GM23338 (cell line): Measurements from ENCODE around the gene C12orf43. TPM values are rescaled to one million over a fixed set of nuclear protein-coding genes. Genes with fewer than 3 reads are reported as not detected.

ENCODE experiments used
- ATAC-seq: fragments of 200-7000 bp; cut with Tn5 transposase; 3 replicates; pipeline ENCODE4 v1.9.1; 2020
- DNase-seq: peaks from one replicate; pipeline ENCODE4 v3.0.0-alpha.2; 2015; ENCODE audit warnings: low spot score
- H2AFZ ChIP-seq: fragments of 200-600 bp; sonication (generic); 2 replicates; pipeline ENCODE4 v1.8.0; 2016; ENCODE audit warnings: antibody characterized with exemption, mild to moderate bottlenecking, moderate library complexity
- H3F3A ChIP-seq: fragments of 200-600 bp; sonication (generic); replicated peaks from 2 replicates; pipeline ENCODE4 v1.8.0; 2017; ENCODE audit warnings: antibody characterized with exemption, mixed run types, low read depth
- H3K27ac ChIP-seq: fragments of 200-600 bp; sonication (generic); 2 replicates; pipeline ENCODE4 v1.6.1; 2016; ENCODE audit warnings: low read depth
- H3K27me3 ChIP-seq: fragments of 200-600 bp; sonication (generic); 2 replicates; pipeline ENCODE4 v1.8.0; 2016; ENCODE audit warnings: mild to moderate bottlenecking, mixed run types, moderate library complexity; ENCODE audit not compliant: insufficient read depth
- H3K36me3 ChIP-seq: fragments of 200-600 bp; sonication (generic); 2 replicates; pipeline ENCODE4 v1.8.0; 2016; ENCODE audit warnings: mild to moderate bottlenecking; ENCODE audit not compliant: insufficient read depth
- H3K4me1 ChIP-seq: fragments of 200-600 bp; sonication (generic); 2 replicates; pipeline ENCODE4 v1.8.0; 2016; ENCODE audit warnings: mild to moderate bottlenecking, moderate library complexity; ENCODE audit not compliant: insufficient read depth
- H3K4me2 ChIP-seq: fragments of 200-600 bp; sonication (generic); 2 replicates; pipeline ENCODE4 v1.7.1; 2017; ENCODE audit warnings: mixed run types
- H3K4me3 ChIP-seq: fragments of 200-600 bp; sonication (generic); 2 replicates; pipeline ENCODE4 v1.6.1; 2016; ENCODE audit warnings: mixed run types
- H3K79me2 ChIP-seq: fragments of 200-600 bp; sonication (generic); replicated peaks from 2 replicates; pipeline ENCODE4 v1.8.0; 2017; ENCODE audit warnings: mild to moderate bottlenecking; ENCODE audit not compliant: insufficient read depth
- H3K9me2 ChIP-seq: fragments of 200-600 bp; sonication (generic); 2 replicates; pipeline ENCODE4 v1.8.0; 2017; ENCODE audit not compliant: insufficient read depth
- H4K20me1 ChIP-seq: fragments of 200-600 bp; sonication (generic); replicated peaks from 2 replicates; pipeline ENCODE4 v1.8.0; 2017; ENCODE audit warnings: mild to moderate bottlenecking; ENCODE audit not compliant: insufficient read depth
- H3K27ac Mint-ChIP-seq: 2 replicates; pipeline ENCODE4 v1.8.0; 2020; ENCODE audit warnings: inconsistent platforms, mild to moderate bottlenecking, moderate library complexity, mixed read lengths
- H3K27me3 Mint-ChIP-seq: 3 replicates; pipeline ENCODE4 v1.8.0; 2022; ENCODE audit warnings: low read depth, mild to moderate bottlenecking, moderate library complexity, mixed read lengths, inconsistent platforms; ENCODE audit not compliant: insufficient read depth, poor library complexity
- H3K36me3 Mint-ChIP-seq: 3 replicates; pipeline ENCODE4 v1.8.0; 2021; ENCODE audit warnings: low read depth, mild to moderate bottlenecking, inconsistent platforms, moderate library complexity, mixed read lengths
- H3K4me1 Mint-ChIP-seq: 3 replicates; pipeline ENCODE4 v1.8.0; 2020; ENCODE audit warnings: mild to moderate bottlenecking, inconsistent platforms, mixed read lengths
- H3K4me3 Mint-ChIP-seq: 3 replicates; pipeline ENCODE4 v1.8.0; 2021; ENCODE audit warnings: moderate library complexity, mild to moderate bottlenecking, inconsistent platforms, mixed read lengths
- H3K9me3 Mint-ChIP-seq: 3 replicates; pipeline ENCODE4 v1.8.0; 2020; ENCODE audit warnings: moderate library complexity, mild to moderate bottlenecking, inconsistent platforms, mixed read lengths
- EZH2 ChIP-seq: fragments of 200-600 bp; sonication (generic); IDR thresholded peaks from one replicate; pipeline ENCODE4 v1.8.0; 2017; ENCODE audit warnings: antibody characterized with exemption, mild to moderate bottlenecking, low read depth; ENCODE audit not compliant: unreplicated experiment
- JUNB ChIP-seq: IDR thresholded peaks from one replicate; pipeline ENCODE4 v1.6.1; 2016; ENCODE audit warnings: antibody characterized with exemption; ENCODE audit not compliant: unreplicated experiment
- STAT1 ChIP-seq: IDR thresholded peaks from one replicate; pipeline ENCODE4 v1.6.1; 2016; ENCODE audit warnings: antibody characterized with exemption; ENCODE audit not compliant: unreplicated experiment
- ZNF331 ChIP-seq: fragments of 250-450 bp; sonication (Bioruptor Pico); IDR thresholded peaks from 2 replicates; pipeline ENCODE4 v1.5.0; 2020; ENCODE audit warnings: low read depth, mild to moderate bottlenecking, moderate library complexity
- polyA plus RNA-seq: library from polyadenylated mRNA; unstranded; fragments of >200 nt; fragmentation: Nextera tagmentation; extraction: Ambion mirVana; gene quantifications from 2 replicates; pipeline ENCODE4 v1.2.1, GENCODE V29; 2016
- total RNA-seq: library from RNA; depleted of rRNA; stranded (reverse); fragments of >200 nt; shearing (Covaris generic); gene quantifications from 2 replicates; pipeline ENCODE4 v1.2.3, GENCODE V29; 2014
- TF ChIP-seq, protein P1 (sequence below): IDR thresholded peaks from one replicate; pipeline ENCODE4 v1.6.1; 2018; ENCODE audit warnings: antibody characterized with exemption; ENCODE audit not compliant: unreplicated experiment
- TF ChIP-seq, protein P2 (sequence below): IDR thresholded peaks from 2 replicates; pipeline ENCODE4 v1.6.1; 2016; ENCODE audit warnings: antibody characterized with exemption
- TF ChIP-seq, protein P3 (sequence below): fragments of 250-450 bp; sonication (Bioruptor Pico); IDR thresholded peaks from 2 replicates; pipeline ENCODE4 v1.5.0; 2020; ENCODE audit warnings: mild to moderate bottlenecking, moderate library complexity

The C12orf43 gene
- total and polyA plus RNA-seq, 2 experiments from 2014 or later = 15.2 to 20.7 TPM

DNA sequence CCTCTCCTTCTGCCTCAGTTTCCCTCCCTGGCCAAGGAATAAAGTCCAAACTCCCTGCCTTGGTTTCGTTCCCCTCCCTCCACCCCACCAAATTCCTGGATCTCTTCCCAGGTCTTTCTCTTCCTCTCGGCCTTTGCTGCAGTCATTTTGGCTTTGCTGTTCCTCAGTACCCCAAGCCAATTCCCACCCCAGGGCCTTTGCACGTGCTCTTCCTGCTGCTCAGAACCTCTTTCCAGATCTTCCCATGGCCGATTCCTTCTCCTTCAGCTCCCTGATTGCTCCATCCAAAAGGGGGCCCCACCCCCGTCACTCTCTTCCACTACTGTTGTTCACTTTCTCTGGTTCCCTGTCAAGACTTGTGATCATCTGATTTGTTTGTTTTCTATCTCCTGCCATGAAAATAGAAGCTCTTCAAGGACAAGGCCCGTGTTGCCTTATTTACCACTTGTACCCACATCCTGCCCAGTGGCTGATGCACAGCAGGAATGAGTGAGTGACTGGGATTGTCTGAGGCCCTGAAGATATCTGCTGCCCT lies 34.8 kb downstream of the C12orf43 start (continued):
- TF ChIP-seq, protein P1, sequence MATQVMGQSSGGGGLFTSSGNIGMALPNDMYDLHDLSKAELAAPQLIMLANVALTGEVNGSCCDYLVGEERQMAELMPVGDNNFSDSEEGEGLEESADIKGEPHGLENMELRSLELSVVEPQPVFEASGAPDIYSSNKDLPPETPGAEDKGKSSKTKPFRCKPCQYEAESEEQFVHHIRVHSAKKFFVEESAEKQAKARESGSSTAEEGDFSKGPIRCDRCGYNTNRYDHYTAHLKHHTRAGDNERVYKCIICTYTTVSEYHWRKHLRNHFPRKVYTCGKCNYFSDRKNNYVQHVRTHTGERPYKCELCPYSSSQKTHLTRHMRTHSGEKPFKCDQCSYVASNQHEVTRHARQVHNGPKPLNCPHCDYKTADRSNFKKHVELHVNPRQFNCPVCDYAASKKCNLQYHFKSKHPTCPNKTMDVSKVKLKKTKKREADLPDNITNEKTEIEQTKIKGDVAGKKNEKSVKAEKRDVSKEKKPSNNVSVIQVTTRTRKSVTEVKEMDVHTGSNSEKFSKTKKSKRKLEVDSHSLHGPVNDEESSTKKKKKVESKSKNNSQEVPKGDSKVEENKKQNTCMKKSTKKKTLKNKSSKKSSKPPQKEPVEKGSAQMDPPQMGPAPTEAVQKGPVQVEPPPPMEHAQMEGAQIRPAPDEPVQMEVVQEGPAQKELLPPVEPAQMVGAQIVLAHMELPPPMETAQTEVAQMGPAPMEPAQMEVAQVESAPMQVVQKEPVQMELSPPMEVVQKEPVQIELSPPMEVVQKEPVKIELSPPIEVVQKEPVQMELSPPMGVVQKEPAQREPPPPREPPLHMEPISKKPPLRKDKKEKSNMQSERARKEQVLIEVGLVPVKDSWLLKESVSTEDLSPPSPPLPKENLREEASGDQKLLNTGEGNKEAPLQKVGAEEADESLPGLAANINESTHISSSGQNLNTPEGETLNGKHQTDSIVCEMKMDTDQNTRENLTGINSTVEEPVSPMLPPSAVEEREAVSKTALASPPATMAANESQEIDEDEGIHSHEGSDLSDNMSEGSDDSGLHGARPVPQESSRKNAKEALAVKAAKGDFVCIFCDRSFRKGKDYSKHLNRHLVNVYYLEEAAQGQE = no peak
- TF ChIP-seq, protein P2, sequence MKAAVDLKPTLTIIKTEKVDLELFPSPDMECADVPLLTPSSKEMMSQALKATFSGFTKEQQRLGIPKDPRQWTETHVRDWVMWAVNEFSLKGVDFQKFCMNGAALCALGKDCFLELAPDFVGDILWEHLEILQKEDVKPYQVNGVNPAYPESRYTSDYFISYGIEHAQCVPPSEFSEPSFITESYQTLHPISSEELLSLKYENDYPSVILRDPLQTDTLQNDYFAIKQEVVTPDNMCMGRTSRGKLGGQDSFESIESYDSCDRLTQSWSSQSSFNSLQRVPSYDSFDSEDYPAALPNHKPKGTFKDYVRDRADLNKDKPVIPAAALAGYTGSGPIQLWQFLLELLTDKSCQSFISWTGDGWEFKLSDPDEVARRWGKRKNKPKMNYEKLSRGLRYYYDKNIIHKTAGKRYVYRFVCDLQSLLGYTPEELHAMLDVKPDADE = no peak
- TF ChIP-seq ZNF331 (no peak), STAT1 (no peak), EZH2 (no peak), JUNB (no peak)

DNA sequence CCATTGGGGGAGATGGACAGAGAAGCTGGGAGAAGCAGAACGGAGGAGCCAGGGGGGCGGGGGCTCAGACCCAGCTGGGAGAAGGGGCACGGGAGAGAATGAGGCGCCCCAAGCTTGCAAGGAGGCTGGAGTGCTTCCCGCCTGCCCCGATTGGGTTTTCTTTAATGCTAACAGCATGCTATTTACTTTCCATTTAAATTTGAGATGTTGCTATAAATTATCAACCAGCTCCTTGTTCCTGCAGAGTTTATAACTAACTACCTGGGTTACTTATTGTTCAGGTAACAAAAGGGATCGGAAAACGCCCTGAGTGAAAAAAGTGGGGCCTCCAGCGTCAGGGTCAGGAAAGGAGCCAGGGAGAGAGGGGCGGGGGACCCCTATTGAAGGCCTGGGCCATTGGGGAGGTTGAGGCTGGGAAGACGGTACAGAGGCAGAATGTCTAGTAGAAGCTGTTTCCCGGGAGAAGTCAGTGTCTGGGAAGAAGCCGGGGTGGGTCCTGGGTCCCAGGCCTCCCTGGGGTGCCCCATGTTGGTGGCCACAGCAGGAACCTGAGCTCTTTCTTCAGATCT lies 35.4 kb downstream of the C12orf43 start:
- Histone ChIP-seq H3K36me3 (no peaks in the 10 kb centered on the region), H3F3A (no peaks in the 10 kb centered on the region), H3K27me3 (no peaks in the 10 kb centered on the region), H3K4me1 (peaks cover 9% of the 10 kb centered on the region; the same call in 1 of the 2 replicates), H3K4me3 (no peak overlapping the region), H2AFZ (peak overlapping the region; percentile 88), H3K79me2 (no peaks in the 10 kb centered on the region), H3K4me2 (peak overlapping the region; percentile 57), H4K20me1 (no peaks in the 10 kb centered on the region), H3K9me2 (no peaks in the 10 kb centered on the region), H3K27ac (no peak overlapping the region)
- H3K4me1 Mint-ChIP-seq = peaks cover 19% of the 10 kb centered on the region
- no peaks in the 10 kb centered on the region; the same call in 2 of the 3 replicates for H3K9me3 Mint-ChIP-seq
- H3K27me3 Mint-ChIP-seq = peaks cover 2% of the 10 kb centered on the region
- DNase-seq = peak; percentile 24
- no peak overlapping the region; the same call in 1 of the 2 replicates for H3K27ac Mint-ChIP-seq
- peak; percentile 21 for ATAC-seq
- no peak overlapping the region for H3K4me3 Mint-ChIP-seq
- H3K36me3 Mint-ChIP-seq = no peaks in the 10 kb centered on the region; the same call in 2 of the 3 replicates
- TF ChIP-seq, protein P1 = no peak
- TF ChIP-seq, protein P3, sequence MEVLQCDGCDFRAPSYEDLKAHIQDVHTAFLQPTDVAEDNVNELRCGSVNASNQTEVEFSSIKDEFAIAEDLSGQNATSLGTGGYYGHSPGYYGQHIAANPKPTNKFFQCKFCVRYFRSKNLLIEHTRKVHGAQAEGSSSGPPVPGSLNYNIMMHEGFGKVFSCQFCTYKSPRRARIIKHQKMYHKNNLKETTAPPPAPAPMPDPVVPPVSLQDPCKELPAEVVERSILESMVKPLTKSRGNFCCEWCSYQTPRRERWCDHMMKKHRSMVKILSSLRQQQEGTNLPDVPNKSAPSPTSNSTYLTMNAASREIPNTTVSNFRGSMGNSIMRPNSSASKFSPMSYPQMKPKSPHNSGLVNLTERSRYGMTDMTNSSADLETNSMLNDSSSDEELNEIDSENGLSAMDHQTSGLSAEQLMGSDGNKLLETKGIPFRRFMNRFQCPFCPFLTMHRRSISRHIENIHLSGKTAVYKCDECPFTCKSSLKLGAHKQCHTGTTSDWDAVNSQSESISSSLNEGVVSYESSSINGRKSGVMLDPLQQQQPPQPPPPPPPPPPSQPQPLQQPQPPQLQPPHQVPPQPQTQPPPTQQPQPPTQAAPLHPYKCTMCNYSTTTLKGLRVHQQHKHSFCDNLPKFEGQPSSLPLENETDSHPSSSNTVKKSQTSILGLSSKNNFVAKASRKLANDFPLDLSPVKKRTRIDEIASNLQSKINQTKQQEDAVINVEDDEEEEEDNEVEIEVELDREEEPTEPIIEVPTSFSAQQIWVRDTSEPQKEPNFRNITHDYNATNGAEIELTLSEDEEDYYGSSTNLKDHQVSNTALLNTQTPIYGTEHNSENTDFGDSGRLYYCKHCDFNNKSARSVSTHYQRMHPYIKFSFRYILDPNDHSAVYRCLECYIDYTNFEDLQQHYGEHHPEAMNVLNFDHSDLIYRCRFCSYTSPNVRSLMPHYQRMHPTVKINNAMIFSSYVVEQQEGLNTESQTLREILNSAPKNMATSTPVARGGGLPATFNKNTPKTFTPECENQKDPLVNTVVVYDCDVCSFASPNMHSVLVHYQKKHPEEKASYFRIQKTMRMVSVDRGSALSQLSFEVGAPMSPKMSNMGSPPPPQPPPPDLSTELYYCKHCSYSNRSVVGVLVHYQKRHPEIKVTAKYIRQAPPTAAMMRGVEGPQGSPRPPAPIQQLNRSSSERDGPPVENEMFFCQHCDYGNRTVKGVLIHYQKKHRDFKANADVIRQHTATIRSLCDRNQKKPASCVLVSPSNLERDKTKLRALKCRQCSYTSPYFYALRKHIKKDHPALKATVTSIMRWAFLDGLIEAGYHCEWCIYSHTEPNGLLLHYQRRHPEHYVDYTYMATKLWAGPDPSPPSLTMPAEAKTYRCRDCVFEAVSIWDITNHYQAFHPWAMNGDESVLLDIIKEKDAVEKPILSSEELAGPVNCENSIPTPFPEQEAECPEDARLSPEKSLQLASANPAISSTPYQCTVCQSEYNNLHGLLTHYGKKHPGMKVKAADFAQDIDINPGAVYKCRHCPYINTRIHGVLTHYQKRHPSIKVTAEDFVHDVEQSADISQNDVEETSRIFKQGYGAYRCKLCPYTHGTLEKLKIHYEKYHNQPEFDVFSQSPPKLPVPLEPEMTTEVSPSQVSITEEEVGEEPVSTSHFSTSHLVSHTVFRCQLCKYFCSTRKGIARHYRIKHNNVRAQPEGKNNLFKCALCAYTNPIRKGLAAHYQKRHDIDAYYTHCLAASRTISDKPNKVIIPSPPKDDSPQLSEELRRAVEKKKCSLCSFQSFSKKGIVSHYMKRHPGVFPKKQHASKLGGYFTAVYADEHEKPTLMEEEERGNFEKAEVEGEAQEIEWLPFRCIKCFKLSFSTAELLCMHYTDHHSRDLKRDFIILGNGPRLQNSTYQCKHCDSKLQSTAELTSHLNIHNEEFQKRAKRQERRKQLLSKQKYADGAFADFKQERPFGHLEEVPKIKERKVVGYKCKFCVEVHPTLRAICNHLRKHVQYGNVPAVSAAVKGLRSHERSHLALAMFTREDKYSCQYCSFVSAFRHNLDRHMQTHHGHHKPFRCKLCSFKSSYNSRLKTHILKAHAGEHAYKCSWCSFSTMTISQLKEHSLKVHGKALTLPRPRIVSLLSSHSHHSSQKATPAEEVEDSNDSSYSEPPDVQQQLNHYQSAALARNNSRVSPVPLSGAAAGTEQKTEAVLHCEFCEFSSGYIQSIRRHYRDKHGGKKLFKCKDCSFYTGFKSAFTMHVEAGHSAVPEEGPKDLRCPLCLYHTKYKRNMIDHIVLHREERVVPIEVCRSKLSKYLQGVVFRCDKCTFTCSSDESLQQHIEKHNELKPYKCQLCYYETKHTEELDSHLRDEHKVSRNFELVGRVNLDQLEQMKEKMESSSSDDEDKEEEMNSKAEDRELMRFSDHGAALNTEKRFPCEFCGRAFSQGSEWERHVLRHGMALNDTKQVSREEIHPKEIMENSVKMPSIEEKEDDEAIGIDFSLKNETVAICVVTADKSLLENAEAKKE (CRISPR knock-in tag) = no peak
- TF ChIP-seq, protein P2 = no peak
- no peak for TF ChIP-seq EZH2
